H1 (cell line): ENCODE results near the gene SYNPO2L. TPM values are rescaled to one million over a fixed set of nuclear protein-coding genes. Genes with fewer than 3 reads are reported as not detected.

Experiments
- CTCF ChIA-PET: fragments of 300-600 bp; sonication (Branson Sonifier 250); formaldehyde crosslinking; loops from one replicate; lab custom pipeline; 2021; ENCODE audit not compliant: partially characterized antibody; lab: Charles Lee
- POLR2A ChIA-PET: fragments of 300-600 bp; sonication (Branson Sonifier 250); formaldehyde crosslinking; loops from one replicate; lab custom pipeline; 2021; ENCODE audit warnings: inconsistent platforms; ENCODE audit not compliant: partially characterized antibody; lab: Charles Lee
- DNase-seq, 2 experiments: peaks; one replicate each; pipeline versions ENCODE4 v3.0.0 to v3.0.0-alpha.2; 2010 to 2022; ENCODE audit warnings: low spot score in 2 of 2, low read depth in 1 of 2, mixed read lengths in 1 of 2
- FAIRE-seq: peaks from 2 replicates; lab custom pipeline; 2011; peaks lifted over from hg19 to GRCh38; lab: Jason Lieb, UNC
- H2AFZ ChIP-seq: 2 replicates; pipeline ENCODE4 v1.8.1; 2012; ENCODE audit warnings: low read length, inconsistent platforms
- H2AK5ac ChIP-seq: 2 replicates; pipeline ENCODE4 v1.6.1; 2013; ENCODE audit warnings: low read depth, low read length
- H2BK120ac ChIP-seq: replicated peaks from 2 replicates; pipeline ENCODE3; 2013; ENCODE audit warnings: low read depth, low read length, inconsistent platforms
- H2BK12ac ChIP-seq: 2 replicates; pipeline ENCODE4 v1.6.1; 2013; ENCODE audit warnings: low read depth, low read length
- H2BK15ac ChIP-seq: 2 replicates; pipeline ENCODE4 v1.6.1; 2013; ENCODE audit warnings: low read length
- H2BK20ac ChIP-seq: 2 replicates; pipeline ENCODE4 v1.6.1; 2013; ENCODE audit warnings: low read length
- H2BK5ac ChIP-seq: 2 replicates; pipeline ENCODE4 v1.6.1; 2013; ENCODE audit warnings: low read depth, low read length
- H3K14ac ChIP-seq: 2 replicates; pipeline ENCODE4 v1.6.1; 2013; ENCODE audit warnings: inconsistent platforms; ENCODE audit not compliant: insufficient read length
- H3K18ac ChIP-seq: 2 replicates; pipeline ENCODE4 v1.6.1; 2013; ENCODE audit warnings: low read length; ENCODE audit errors: extremely low read depth
- H3K23ac ChIP-seq: 2 replicates; pipeline ENCODE4 v1.6.1; 2013; ENCODE audit warnings: inconsistent platforms; ENCODE audit not compliant: insufficient read length
- H3K23me2 ChIP-seq: 2 replicates; pipeline ENCODE4 v1.6.1; 2013; ENCODE audit warnings: low read depth, low read length
- H3K27ac ChIP-seq: 2 replicates; pipeline ENCODE4 v1.6.1; 2011; ENCODE audit warnings: low read depth, low read length, inconsistent platforms
- H3K27me3 ChIP-seq, 4 experiments: replicated peaks in 1 of 4; 1 replicate in 1 of 4; 2 replicates in 3 of 4; pipeline versions ENCODE4 v1.6.1 to v1.8.1; 2011 to 2013; ENCODE audit warnings: low read length in 3 of 4, mild to moderate bottlenecking in 3 of 4, inconsistent platforms in 2 of 4, mixed read lengths in 2 of 4, moderate library complexity in 1 of 4; ENCODE audit not compliant: control insufficient read depth in 3 of 4, insufficient read depth in 3 of 4; ENCODE audit errors: extremely low read depth in 1 of 4
- H3K36me3 ChIP-seq, 4 experiments: 2 replicates each; pipeline versions ENCODE4 v1.6.1 to v1.8.1; 2011 to 2013; ENCODE audit warnings: mild to moderate bottlenecking in 4 of 4, low read length in 3 of 4, moderate library complexity in 2 of 4, control low read depth in 1 of 4, inconsistent platforms in 1 of 4; ENCODE audit not compliant: insufficient read depth in 4 of 4, control insufficient read depth in 2 of 4
- H3K4ac ChIP-seq: replicated peaks from 2 replicates; pipeline ENCODE3; 2013; ENCODE audit warnings: low read length, low read depth, mixed read lengths, inconsistent platforms; ENCODE audit not compliant: insufficient read length
- H3K4me1 ChIP-seq, 4 experiments: replicated peaks in 1 of 4; 1 replicate in 1 of 4; 2 replicates in 3 of 4; pipeline versions ENCODE4 v1.6.1 to v1.8.1; 2011 to 2013; ENCODE audit warnings: low read length in 3 of 4, inconsistent platforms in 2 of 4, mixed read lengths in 1 of 4; ENCODE audit not compliant: insufficient read depth in 4 of 4, control insufficient read depth in 3 of 4
- H3K4me2 ChIP-seq, 2 experiments: 2 replicates each; pipeline versions ENCODE4 v1.6.1 to v1.8.1; 2011 to 2013; ENCODE audit warnings: low read depth in 2 of 2, low read length in 2 of 2, control low read depth in 1 of 2, inconsistent platforms in 1 of 2, mild to moderate bottlenecking in 1 of 2; ENCODE audit not compliant: insufficient read depth in 1 of 2
- H3K4me3 ChIP-seq, 4 experiments: fragments of 200-600, 300-600 bp in 1 of 4; sonication (generic), shearing (Covaris generic), sonication (Bioruptor Twin) in 1 of 4; 2 replicates each; pipeline versions ENCODE4 v1.5.1 to v1.8.1; 2011 to 2016; ENCODE audit warnings: low read length in 4 of 4, low read depth in 3 of 4, control low read depth in 2 of 4, inconsistent platforms in 2 of 4, mild to moderate bottlenecking in 2 of 4, mixed read lengths in 1 of 4, moderate library complexity in 1 of 4; ENCODE audit not compliant: insufficient read depth in 2 of 4; ENCODE audit errors: extremely low read depth in 1 of 4
- H3K56ac ChIP-seq: replicated peaks from 2 replicates; pipeline ENCODE3; 2013; ENCODE audit warnings: low read depth, mild to moderate bottlenecking, mixed read lengths, low read length, inconsistent platforms; ENCODE audit not compliant: insufficient read length
- H3K79me1 ChIP-seq: 2 replicates; pipeline ENCODE4 v1.6.1; 2013; ENCODE audit warnings: low read depth, low read length, control low read depth
- H3K79me2 ChIP-seq, 2 experiments: 2 replicates each; pipeline versions ENCODE4 v1.6.1 to v1.8.1; 2012 to 2013; ENCODE audit warnings: low read length in 2 of 2, mild to moderate bottlenecking in 2 of 2, inconsistent platforms in 1 of 2; ENCODE audit not compliant: insufficient read depth in 2 of 2, control insufficient read depth in 1 of 2
- H3K9ac ChIP-seq, 4 experiments: replicated peaks in 1 of 4; 1 replicate in 1 of 4; 2 replicates in 3 of 4; pipeline versions ENCODE4 v1.6.1 to v1.8.1; 2011 to 2013; ENCODE audit warnings: low read depth in 3 of 4, low read length in 3 of 4, control low read depth in 2 of 4, mild to moderate bottlenecking in 2 of 4, moderate library complexity in 2 of 4, inconsistent platforms in 1 of 4; ENCODE audit errors: extremely low read depth in 1 of 4
- H3K9me3 ChIP-seq, 2 experiments: 2 replicates each; pipeline versions ENCODE4 v1.6.1 to v1.8.1; 2012 to 2013; ENCODE audit warnings: mild to moderate bottlenecking in 2 of 2, moderate library complexity in 2 of 2, control low read depth in 1 of 2, inconsistent platforms in 1 of 2, low read depth in 1 of 2, low read length in 1 of 2, mixed read lengths in 1 of 2; ENCODE audit not compliant: insufficient read depth in 2 of 2
- H4K20me1 ChIP-seq, 2 experiments: replicated peaks in 1 of 2; 2 replicates each; pipeline versions ENCODE3 to v1.8.1; 2011 to 2013; ENCODE audit warnings: inconsistent platforms in 2 of 2, low read length in 2 of 2, mild to moderate bottlenecking in 1 of 2; ENCODE audit not compliant: insufficient read depth in 2 of 2, control insufficient read depth in 1 of 2
- H4K5ac ChIP-seq: 2 replicates; pipeline ENCODE4 v1.6.1; 2013; ENCODE audit warnings: low read length, low read depth, mixed read lengths, inconsistent platforms; ENCODE audit not compliant: insufficient read length
- H4K8ac ChIP-seq: 2 replicates; pipeline ENCODE4 v1.8.0; 2013; ENCODE audit warnings: mild to moderate bottlenecking, moderate library complexity, low read length, inconsistent platforms; ENCODE audit not compliant: insufficient read depth; ENCODE audit errors: extremely low read depth
- H4K91ac ChIP-seq: replicated peaks from 2 replicates; pipeline ENCODE3; 2013; ENCODE audit warnings: low read length, mixed read lengths, inconsistent platforms; ENCODE audit not compliant: insufficient read length
- ASH2L ChIP-seq: fragments of 200-600, 300-600 bp; sonication (generic); IDR thresholded peaks from one replicate; pipeline ENCODE4 v1.7.1; 2017; ENCODE audit warnings: low read length
- CTCF ChIP-seq, 3 experiments: IDR thresholded peaks; 1 replicate in 2 of 3; 2 replicates in 1 of 3; pipeline versions ENCODE4 v1.5.1 to v1.6.1; 2011; ENCODE audit warnings: low read length in 3 of 3, mild to moderate bottlenecking in 3 of 3, inconsistent platforms in 2 of 3, low read depth in 1 of 3, moderate library complexity in 1 of 3; ENCODE audit not compliant: insufficient read depth in 1 of 3; ENCODE audit errors: control extremely low read depth in 1 of 3
- KDM4A ChIP-seq: IDR thresholded peaks from one replicate; pipeline ENCODE4 v1.7.1; 2012; ENCODE audit warnings: low read depth, mild to moderate bottlenecking, moderate library complexity, low read length, inconsistent platforms; ENCODE audit not compliant: severe bottlenecking
- KDM5A ChIP-seq: fragments of 200-600 bp; IDR thresholded peaks from 2 replicates; pipeline ENCODE4 v1.7.1; 2012; ENCODE audit warnings: mild to moderate bottlenecking, low read length, inconsistent platforms, mixed read lengths
- POLR2A ChIP-seq, 2 experiments: IDR thresholded peaks; 1 replicate in 1 of 2; 2 replicates in 1 of 2; pipeline ENCODE4 v1.6.1; 2011; ENCODE audit warnings: low read depth in 2 of 2, low read length in 2 of 2, mild to moderate bottlenecking in 2 of 2; ENCODE audit errors: control extremely low read depth in 1 of 2
- RXRA ChIP-seq: IDR thresholded peaks from 2 replicates; pipeline ENCODE4 v1.6.1; 2011; ENCODE audit warnings: low read depth, mild to moderate bottlenecking, low read length, moderate library complexity; ENCODE audit not compliant: insufficient read depth
- TAF1 ChIP-seq: IDR thresholded peaks from 2 replicates; pipeline ENCODE4 v1.6.1; 2011; ENCODE audit warnings: mild to moderate bottlenecking, low read depth, low read length
- TBP ChIP-seq: IDR thresholded peaks from 2 replicates; pipeline ENCODE4 v1.6.1; 2011; ENCODE audit warnings: low read depth, low read length, improper control_type of control experiment
- YY1 ChIP-seq: IDR thresholded peaks from 2 replicates; pipeline ENCODE4 v1.6.1; 2011; ENCODE audit warnings: low read depth, mild to moderate bottlenecking, low read length
- WGBS, 2 experiments: shearing (Covaris generic) in 1 of 2; methylation state at CpG; one replicate each; pipeline versions ENCODE4 v1.1.6 to v1.1.7; 2013 to 2015; ENCODE audit warnings: low lambda C conversion rate in 2 of 2, mixed read lengths in 2 of 2, inconsistent platforms in 1 of 2, low coverage in 1 of 2, missing lambda C conversion rate in 1 of 2; ENCODE audit not compliant: insufficient replicate concordance in 2 of 2, insufficient coverage in 1 of 2, insufficient read length in 1 of 2; ENCODE audit errors: extremely low coverage in 1 of 2, missing lambda C conversion rate in 1 of 2; 5-methylcytosine and 5-hydroxymethylcytosine counted together
- polyA plus RNA-seq, 7 experiments: library from polyadenylated mRNA; depleted of rRNA in 3 of 7; stranded (reverse) in 5 of 7; unstranded in 2 of 7; fragments of >200 nt in 5 of 7; fragments of 200-250 nt in 2 of 7; gene quantifications; 1 replicate in 5 of 7; 2 replicates in 1 of 7; 4 replicates in 1 of 7; pipeline versions ENCODE4 v1.2.1 to v1.2.3, GENCODE V29; 2011 to 2013; ENCODE audit warnings: missing spikeins in 2 of 7, mixed read lengths in 2 of 7
- total RNA-seq: library from RNA; stranded (reverse); fragmentation: NEBNext Ultra II Directional; extraction: Animal tissue kit (Norgen Biotek cat#: 25700); gene quantifications from 2 replicates; pipeline ENCODE4 v1.2.1, GENCODE V29; 2021

The SYNPO2L gene
- total and polyA plus RNA-seq, 2 of the 8 experiments (the other 6 are each of a cell fraction or from before 2014, with no cell fraction given) = 0.05 to 0.19 TPM

DNA sequence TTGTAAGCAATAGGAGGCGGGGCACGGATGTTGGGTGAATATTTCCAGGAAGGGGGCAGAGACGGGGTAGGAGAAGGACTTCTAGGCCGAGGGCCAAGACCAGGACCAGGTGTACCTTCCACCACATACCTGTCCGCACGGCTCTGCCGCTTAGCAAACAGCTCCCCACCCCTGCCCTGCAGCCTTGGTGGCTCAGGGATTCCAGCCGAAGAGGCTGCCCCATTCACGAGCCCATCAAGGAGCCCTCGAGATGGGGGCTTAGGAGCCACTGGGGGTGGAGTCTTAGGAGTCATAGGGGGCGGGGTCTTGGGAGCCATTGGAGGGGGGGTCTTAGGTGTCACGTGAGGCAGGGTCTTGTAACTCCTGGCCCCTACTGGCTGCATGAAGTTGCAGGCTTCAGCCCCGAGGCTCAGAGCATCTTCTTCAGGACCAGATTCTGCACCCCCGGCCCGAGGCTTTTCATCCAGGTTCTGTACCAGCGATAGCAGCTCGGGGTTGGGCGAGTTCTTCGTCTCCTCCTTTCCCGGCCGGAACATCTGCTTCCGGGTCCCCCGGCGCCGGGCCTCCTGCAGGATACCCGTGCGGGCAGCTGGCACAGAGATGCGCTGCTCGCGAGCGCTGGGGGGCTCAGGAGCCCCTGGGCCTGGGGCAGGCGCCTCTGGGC is 8.5 kb downstream of the SYNPO2L start:
- H3K23ac ChIP-seq = no peak overlapping the region
- no peaks in the 10 kb centered on the region for H3K9me3 ChIP-seq
- peak overlapping the region; percentile 51; the same call in 1 of the 2 replicates for H3K27ac ChIP-seq
- no peak overlapping the region for H2BK120ac ChIP-seq
- DNase-seq (peak; percentile 82 to 86), FAIRE-seq (no peak)
- H4K5ac ChIP-seq = peak overlapping the region; percentile 70
- H3K4ac ChIP-seq = no peak overlapping the region
- H2BK12ac ChIP-seq = peak overlapping the region; percentile 89; the same call in 1 of the 2 replicates
- H4K91ac ChIP-seq = peak overlapping the region; percentile 7
- H3K14ac ChIP-seq = no peak overlapping the region
- no peaks in the 10 kb centered on the region for H3K79me2 ChIP-seq
- H2BK5ac ChIP-seq = peak overlapping the region; percentile 89; the same call in 1 of the 2 replicates
- H3K36me3 ChIP-seq = no peaks in the 10 kb centered on the region
- peak overlapping the region; percentile 84; the same call in 1 of the 2 replicates for H4K8ac ChIP-seq
- peak overlapping the region; percentile 35 to 76 (median 56) for H3K9ac ChIP-seq
- H4K20me1 ChIP-seq = no peaks in the 10 kb centered on the region
- H3K79me1 ChIP-seq = no peaks in the 10 kb centered on the region
- peaks cover 0 to 15% (median 9%) of the 10 kb centered on the region in 4 experiments; a peak in 6 of 7 replicates for H3K4me1 ChIP-seq
- peak overlapping the region; percentile 74; the same call in 1 of the 2 replicates for H2BK15ac ChIP-seq
- no peaks in the 10 kb centered on the region for H3K27me3 ChIP-seq
- H3K56ac ChIP-seq = peak overlapping the region; percentile 35
- H3K4me2 ChIP-seq = peak overlapping the region; percentile 80 to 84
- H3K4me3 ChIP-seq = peak overlapping the region; percentile 52 to 87 (median 73)
- H3K18ac ChIP-seq = peak overlapping the region; percentile 60; the same call in 1 of the 2 replicates
- H2BK20ac ChIP-seq = no peak overlapping the region
- ChIA-PET CTCF (interaction anchor here (1.1 to 14.5 kb wide), 6 partner anchors 9 to 125 kb away, joined by 3 to 271 read pairs (median 3); a partner anchor contains a TSS), POLR2A (interaction anchor here (0.7 to 3.0 kb wide), 15 partner anchors 10 to 400 kb away, joined by 3 to 13 read pairs (median 4); partner anchors contain the start of genes DNAJC9 and USP54)
- WGBS, 2 experiments = 4% methylated on average over 31 of the region's 32 CpGs; no CpG with 5 or more reads in 1 of the 2 experiments
- H2AFZ ChIP-seq = peak overlapping the region; percentile 92; the same call in 1 of the 2 replicates
- no peak overlapping the region for H2AK5ac ChIP-seq
- H3K23me2 ChIP-seq = peaks cover 9% of the 10 kb centered on the region; the same call in 1 of the 2 replicates
- no peak for TF ChIP-seq KDM5A
- TF ChIP-seq KDM4A = peak; percentile 50
- TF ChIP-seq POLR2A (IDR thresholded peaks at IDR 0.05; ENCODE audit: control extremely low read depth in 1 of 2, low read depth in 2 of 2, low read length in 2 of 2) = peak; percentile 53 to 82
- TF ChIP-seq TAF1 = peak; percentile 60
- TF ChIP-seq CTCF (IDR thresholded peaks at IDR 0.05; ENCODE audit: control extremely low read depth in 1 of 3, insufficient read depth in 1 of 3, low read depth in 1 of 3, low read length in 3 of 3) = peak in 2 of 3 experiments; percentile 10 to 16; a peak in 2 of 4 replicates
- peak; percentile 84 for TF ChIP-seq YY1
- peak; percentile 64; the same call in 1 of the 2 replicates for TF ChIP-seq TBP
- no peak for TF ChIP-seq RXRA
- TF ChIP-seq ASH2L = peak; percentile 11
